ENCODE data around the gene MDM2.
A peak's percentile ranks its signal among the peaks of the same experiment; 100 is the strongest.

Gene MDM2

GRCh38 chr12:68850390-68850789 lies 42.4 kb downstream of the MDM2 start:
- DNase-seq (ENCODE audit: low read depth in 2 of 2), result no peak

- no peak for DNase-seq (ENCODE audit: low read depth in 2 of 2)
Measured at GRCh38 chr12:68851592-68852306, 43.8 kb downstream of the MDM2 start.

- no peak for DNase-seq (ENCODE audit: low read depth in 2 of 2)
Measured at GRCh38 chr12:68853396-68854077, 45.6 kb downstream of the MDM2 start.

- no peak for DNase-seq (ENCODE audit: low read depth in 2 of 2)
Measured at GRCh38 chr12:68854078-68854468, 46.1 kb downstream of the MDM2 start.

GRCh38 chr12:68854554-68854953 lies 46.6 kb downstream of the MDM2 start:
- no peak for DNase-seq (ENCODE audit: low read depth in 2 of 2)

- DNase-seq (ENCODE audit: low read depth in 2 of 2), result no peak
Measured at GRCh38 chr12:68855111-68855510, 47.1 kb downstream of the MDM2 start.

GRCh38 chr12:68855771-68856170 lies 47.8 kb downstream of the MDM2 start:
- no peak for DNase-seq (ENCODE audit: low read depth in 2 of 2)

- no peak for DNase-seq (ENCODE audit: low read depth in 2 of 2)
Measured at GRCh38 chr12:68856510-68856909, 48.5 kb downstream of the MDM2 start.

GRCh38 chr12:68861890-68862289 lies 53.9 kb downstream of the MDM2 start:
- DNase-seq (ENCODE audit: low read depth in 2 of 2), result no peak

GRCh38 chr12:68863109-68863770 lies 55.3 kb downstream of the MDM2 start:
- no peak for DNase-seq (ENCODE audit: low read depth in 2 of 2)

GRCh38 chr12:68863886-68864454 lies 56.0 kb downstream of the MDM2 start:
- DNase-seq (ENCODE audit: low read depth in 2 of 2), result peak in 1 of 2 experiments; percentile 5

GRCh38 chr12:68864604-68865003 lies 56.6 kb downstream of the MDM2 start:
- DNase-seq (ENCODE audit: low read depth in 2 of 2), result no peak

- DNase-seq (ENCODE audit: low read depth in 2 of 2), result no peak
Measured at GRCh38 chr12:68865399-68866164, 57.6 kb downstream of the MDM2 start.

- DNase-seq (ENCODE audit: low read depth in 2 of 2), result no peak
Measured at GRCh38 chr12:68866950-68867349, 59.0 kb downstream of the MDM2 start.

GRCh38 chr12:68867606-68868005 lies 59.6 kb downstream of the MDM2 start:
- no peak for DNase-seq (ENCODE audit: low read depth in 2 of 2)

- no peak for DNase-seq (ENCODE audit: low read depth in 2 of 2)
Measured at GRCh38 chr12:68868043-68868790, 60.2 kb downstream of the MDM2 start.

GRCh38 chr12:68870011-68870410 lies 62.0 kb downstream of the MDM2 start:
- DNase-seq (ENCODE audit: low read depth in 2 of 2), result no peak

- DNase-seq (ENCODE audit: low read depth in 2 of 2), result no peak
Measured at GRCh38 chr12:68870443-68870842, 62.5 kb downstream of the MDM2 start.

GRCh38 chr12:68871396-68871795 lies 63.4 kb downstream of the MDM2 start:
- DNase-seq (ENCODE audit: low read depth in 2 of 2), result no peak

GRCh38 chr12:68871921-68872320 lies 63.9 kb downstream of the MDM2 start:
- no peak for DNase-seq (ENCODE audit: low read depth in 2 of 2)

GRCh38 chr12:68873316-68873715 lies 65.3 kb downstream of the MDM2 start:
- DNase-seq (ENCODE audit: low read depth in 2 of 2), result no peak
